ENCODE measurements around the gene PARP14. TPM values are rescaled to one million over a fixed set of nuclear protein-coding genes. Genes with fewer than 3 reads are reported as not detected.

The PARP14 gene
- polyA plus RNA-seq, 1 experiment, result 29.3 TPM

DNA sequence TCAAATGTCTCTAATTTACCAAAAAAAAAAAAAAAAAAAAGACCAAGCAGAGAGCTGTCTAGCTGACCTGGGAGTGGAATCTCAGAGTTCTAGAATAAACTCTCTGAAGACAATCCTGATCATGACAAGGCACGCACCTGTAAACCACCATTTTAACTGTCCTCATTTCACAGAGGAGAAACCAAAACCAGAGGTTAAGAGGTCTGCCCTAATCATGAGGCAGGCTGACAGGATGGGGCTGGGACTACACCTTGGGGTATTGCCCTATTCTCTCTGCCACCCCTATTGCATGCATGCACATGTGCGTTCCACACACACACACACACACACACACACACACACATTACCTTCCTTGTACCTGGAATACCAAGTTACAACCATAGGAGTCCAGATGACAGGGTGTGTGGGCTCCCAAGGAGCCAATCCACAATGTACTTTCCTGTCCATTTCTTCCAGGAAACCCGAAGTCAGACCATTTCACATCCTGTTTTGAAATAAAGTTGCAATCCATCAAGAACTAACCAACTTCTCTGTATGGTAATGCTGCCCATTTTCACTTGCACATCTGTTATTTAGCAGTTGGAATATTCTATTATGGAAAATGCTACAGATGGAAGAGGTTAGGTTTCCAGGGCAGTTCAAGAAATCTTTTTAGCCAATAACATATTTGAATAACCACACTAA lies 78.4 kb downstream of the PARP14 start:
- Histone ChIP-seq H3K9me3 (ENCODE audit: control insufficient read depth, insufficient read depth, low read length) (no peaks in the 10 kb centered on the region), H3K27me3 (ENCODE audit: control insufficient read depth, insufficient read depth, low read length) (no peaks in the 10 kb centered on the region), H3K4me3 (ENCODE audit: low read depth, low read length) (no peak overlapping the region), H3K27ac (ENCODE audit: low read depth, low read length) (no peak overlapping the region)
- TF ChIP-seq, protein P1, sequence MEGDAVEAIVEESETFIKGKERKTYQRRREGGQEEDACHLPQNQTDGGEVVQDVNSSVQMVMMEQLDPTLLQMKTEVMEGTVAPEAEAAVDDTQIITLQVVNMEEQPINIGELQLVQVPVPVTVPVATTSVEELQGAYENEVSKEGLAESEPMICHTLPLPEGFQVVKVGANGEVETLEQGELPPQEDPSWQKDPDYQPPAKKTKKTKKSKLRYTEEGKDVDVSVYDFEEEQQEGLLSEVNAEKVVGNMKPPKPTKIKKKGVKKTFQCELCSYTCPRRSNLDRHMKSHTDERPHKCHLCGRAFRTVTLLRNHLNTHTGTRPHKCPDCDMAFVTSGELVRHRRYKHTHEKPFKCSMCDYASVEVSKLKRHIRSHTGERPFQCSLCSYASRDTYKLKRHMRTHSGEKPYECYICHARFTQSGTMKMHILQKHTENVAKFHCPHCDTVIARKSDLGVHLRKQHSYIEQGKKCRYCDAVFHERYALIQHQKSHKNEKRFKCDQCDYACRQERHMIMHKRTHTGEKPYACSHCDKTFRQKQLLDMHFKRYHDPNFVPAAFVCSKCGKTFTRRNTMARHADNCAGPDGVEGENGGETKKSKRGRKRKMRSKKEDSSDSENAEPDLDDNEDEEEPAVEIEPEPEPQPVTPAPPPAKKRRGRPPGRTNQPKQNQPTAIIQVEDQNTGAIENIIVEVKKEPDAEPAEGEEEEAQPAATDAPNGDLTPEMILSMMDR (IDR thresholded peaks at IDR 0.05; ENCODE audit: low read depth, low read length), result no peak
- POLR2A ChIA-PET, result no interaction called here
- CTCF ChIA-PET, result interaction anchor here (0.6 to 1.1 kb wide), 3 partner anchors 16 to 47 kb away, joined by 4 to 7 read pairs (median 4); no protein-coding TSS in a partner anchor
- no peak for DNase-seq (ENCODE audit: low read depth, low spot score)

DNA sequence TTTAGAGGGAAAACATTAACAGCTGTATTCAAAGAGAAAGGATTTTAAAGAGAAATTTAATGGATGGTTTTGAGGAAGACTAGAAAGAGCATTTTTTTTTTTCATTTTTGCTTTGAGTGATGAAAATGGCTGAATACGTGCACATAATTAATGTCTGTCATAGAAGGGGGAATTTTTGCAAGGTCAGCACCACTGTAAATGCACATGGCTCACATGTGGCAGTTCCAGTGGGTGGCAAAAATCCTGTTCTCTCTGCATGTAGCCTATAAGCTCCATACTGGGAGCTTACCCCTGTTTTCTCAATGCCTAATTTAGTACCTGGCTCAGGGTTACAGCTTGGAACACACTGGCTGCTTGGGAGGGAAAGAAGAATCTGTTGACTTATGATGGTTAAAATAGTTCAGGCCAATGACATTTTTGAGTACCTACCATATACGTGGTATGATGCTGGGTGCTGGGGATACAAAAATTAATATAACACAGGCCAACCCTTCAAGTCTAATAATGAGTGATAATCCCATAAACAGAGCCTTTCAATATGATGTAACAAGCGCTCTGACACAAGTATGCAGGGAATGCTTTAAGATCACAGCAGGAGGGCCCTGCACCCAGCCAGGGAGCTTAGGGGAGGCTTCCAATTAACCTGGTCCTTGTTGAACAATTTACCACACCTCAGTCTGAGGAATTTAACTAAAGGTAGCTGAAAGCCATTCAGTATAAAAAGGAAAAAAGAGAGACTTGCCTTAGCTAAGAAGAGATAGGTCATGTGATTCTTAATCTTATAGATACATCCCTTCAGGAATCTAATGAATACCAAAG lies 80.0 kb downstream of the PARP14 start:
- no peaks in the 10 kb centered on the region for H3K27me3 ChIP-seq (ENCODE audit: control insufficient read depth, insufficient read depth, low read length)
- TF ChIP-seq, protein P1 (IDR thresholded peaks at IDR 0.05; ENCODE audit: low read depth, low read length), result no peak
- POLR2A ChIA-PET, result no interaction called here
- no peak overlapping the region for H3K4me3 ChIP-seq (ENCODE audit: low read depth, low read length)
- no peak overlapping the region for H3K27ac ChIP-seq (ENCODE audit: low read depth, low read length)
- H3K9me3 ChIP-seq (ENCODE audit: control insufficient read depth, insufficient read depth, low read length), result no peaks in the 10 kb centered on the region
- CTCF ChIA-PET, result interaction anchor here (0.6 kb wide), 1 partner anchor 12 kb away, joined by 3 read pairs; no protein-coding TSS in a partner anchor
- no peak for DNase-seq (ENCODE audit: low read depth, low spot score)

DNA sequence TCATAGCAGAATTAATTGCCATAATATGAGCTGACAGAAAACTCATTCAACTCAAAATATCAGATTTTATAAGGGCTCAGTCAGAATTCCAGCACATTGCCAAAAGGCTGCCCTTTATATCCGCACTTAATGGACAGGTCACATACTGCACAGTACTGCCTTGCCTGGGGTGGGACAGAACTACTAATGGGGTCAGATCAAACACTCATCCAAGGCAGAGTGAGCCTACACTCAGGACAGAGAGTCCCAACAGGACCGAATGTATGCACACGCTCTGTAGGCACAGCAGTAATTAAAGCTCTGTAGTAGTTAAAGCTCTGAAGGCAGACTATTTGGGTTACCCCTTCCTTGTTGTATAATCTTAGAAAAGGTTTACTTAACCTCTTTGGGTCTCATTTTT lies 85.8 kb downstream of the PARP14 start:
- TF ChIP-seq, protein P1 (IDR thresholded peaks at IDR 0.05; ENCODE audit: low read depth, low read length), result no peak
- Histone ChIP-seq H3K27me3 (ENCODE audit: control insufficient read depth, insufficient read depth, low read length) (no peaks in the 10 kb centered on the region), H3K9me3 (ENCODE audit: control insufficient read depth, insufficient read depth, low read length) (no peaks in the 10 kb centered on the region), H3K4me3 (ENCODE audit: low read depth, low read length) (no peak overlapping the region), H3K27ac (ENCODE audit: low read depth, low read length) (no peak overlapping the region)
- no peak for DNase-seq (ENCODE audit: low read depth, low spot score)
- CTCF ChIA-PET, result interaction anchor here (0.9 kb wide), 1 partner anchor 11 kb away, joined by 4 read pairs; no protein-coding TSS in a partner anchor
- POLR2A ChIA-PET, result no interaction called here

DNA sequence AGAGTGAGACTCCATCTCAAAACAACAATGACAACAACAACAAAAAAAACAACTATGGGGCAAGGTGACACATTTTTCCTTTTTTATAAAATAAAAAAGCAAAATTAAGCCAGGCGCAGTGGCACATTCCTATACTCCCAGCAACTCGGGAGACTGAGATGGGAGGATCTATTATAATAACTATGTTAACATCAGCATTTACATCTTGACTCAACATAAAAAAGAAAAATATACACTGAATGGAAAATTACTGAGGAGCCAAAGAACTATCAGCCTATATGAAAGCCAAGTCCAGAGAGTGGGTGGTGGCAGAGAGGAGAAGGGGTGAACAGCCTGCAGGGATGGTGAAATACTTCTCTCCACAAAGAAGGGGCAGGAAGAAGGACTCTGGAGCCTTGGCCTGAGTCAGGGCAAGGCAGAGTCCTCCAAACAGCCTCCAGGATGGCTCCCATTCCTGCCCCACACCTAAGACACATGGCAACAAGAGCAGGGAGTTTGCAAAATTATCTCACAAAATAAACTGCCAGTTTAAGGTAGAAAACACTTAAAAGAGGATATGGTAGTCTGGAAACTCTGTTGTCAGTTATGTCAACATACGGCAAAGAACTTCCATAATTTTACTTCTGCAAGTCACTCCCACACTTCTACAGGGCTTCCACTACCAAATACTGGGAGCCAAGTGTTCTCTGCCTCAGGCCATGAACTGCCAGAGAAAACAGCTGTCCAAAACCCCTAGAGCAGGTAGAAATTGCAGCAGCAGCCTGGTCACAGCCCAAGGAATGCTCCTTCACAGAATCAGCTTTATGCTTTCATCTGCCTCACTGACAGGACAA lies 87.1 kb downstream of the PARP14 start:
- no peak overlapping the region for H3K27ac ChIP-seq (ENCODE audit: low read depth, low read length)
- no peak for DNase-seq (ENCODE audit: low read depth, low spot score)
- H3K9me3 ChIP-seq (ENCODE audit: control insufficient read depth, insufficient read depth, low read length), result no peaks in the 10 kb centered on the region
- no peaks in the 10 kb centered on the region for H3K27me3 ChIP-seq (ENCODE audit: control insufficient read depth, insufficient read depth, low read length)
- ChIA-PET POLR2A (no interaction called here), CTCF (interaction anchor here (0.6 kb wide), 1 partner anchor 12 kb away, joined by 7 read pairs; no protein-coding TSS in a partner anchor)
- TF ChIP-seq, protein P1 (IDR thresholded peaks at IDR 0.05; ENCODE audit: low read depth, low read length), result no peak
- H3K4me3 ChIP-seq (ENCODE audit: low read depth, low read length), result no peak overlapping the region
